ENCODE measurements around the gene CDIP1.
A peak's percentile ranks its signal among the peaks of the same experiment; 100 is the strongest.
"Not testable (repeated sequence)": the region's sequence is repeated elsewhere in the genome, so short reads cannot be mapped to it uniquely, and the experiment has no call there.

Gene CDIP1
- total RNA-seq = 10.2 to 21.8 (median 16.5) reads per million in 17 experiments

GRCh38 chr16:4538350-4539235 lies at the start of gene CDIP1:
Gene CDIP1, minus strand, starts transcription at chr16:4538773. Its CDS starts 24,643 bp downstream, at chr16:4514130.
- peak; percentile 98 to 99 (median 99) for DNase-seq

GRCh38 chr16:4586291-4586690 lies 47.7 kb upstream of the CDIP1 start:
- DNase-seq = no peak

GRCh38 chr16:4583906-4584305 lies 45.3 kb upstream of the CDIP1 start:
- peak; percentile 24 to 56 (median 38) for DNase-seq

GRCh38 chr16:4580250-4580649 lies 41.7 kb upstream of the CDIP1 start:
- DNase-seq = no peak

- no peak for DNase-seq
Measured at GRCh38 chr16:4578961-4579530, 40.5 kb upstream of the CDIP1 start.

- no peak for DNase-seq
Measured at GRCh38 chr16:4576008-4576407, 37.4 kb upstream of the CDIP1 start.

- DNase-seq = peak in 1 of 4 experiments; percentile 15
Measured at GRCh38 chr16:4574919-4575705, 36.5 kb upstream of the CDIP1 start.

GRCh38 chr16:4573926-4574325 lies 35.4 kb upstream of the CDIP1 start:
- DNase-seq = not testable (repeated sequence)

GRCh38 chr16:4572715-4573114 lies 34.1 kb upstream of the CDIP1 start:
- peak; percentile 42 to 70 (median 49) for DNase-seq

GRCh38 chr16:4570688-4571321 lies 32.2 kb upstream of the CDIP1 start:
- DNase-seq = peak in 3 of 4 experiments; percentile 17 to 25 (median 19)

- no peak for DNase-seq
Measured at GRCh38 chr16:4570086-4570485, 31.5 kb upstream of the CDIP1 start.

GRCh38 chr16:4566144-4566543 lies 27.6 kb upstream of the CDIP1 start:
- DNase-seq = no peak

GRCh38 chr16:4564661-4565267 lies 26.2 kb upstream of the CDIP1 start:
- DNase-seq = no peak

GRCh38 chr16:4561596-4561995 lies 23.0 kb upstream of the CDIP1 start:
- no peak for DNase-seq

GRCh38 chr16:4557973-4558372 lies 19.4 kb upstream of the CDIP1 start:
- no peak for DNase-seq

GRCh38 chr16:4556580-4556979 lies 18.0 kb upstream of the CDIP1 start:
- DNase-seq = no peak

- DNase-seq = no peak
Measured at GRCh38 chr16:4556112-4556511, 17.5 kb upstream of the CDIP1 start, which contains the start of gene C16orf96. Gene C16orf96, plus strand, starts transcription at chr16:4556340. Its CDS starts 150 bp downstream, at chr16:4556490.

GRCh38 chr16:4552541-4552940 lies 14.0 kb upstream of the CDIP1 start:
- DNase-seq = no peak

- no peak for DNase-seq
Measured at GRCh38 chr16:4550591-4550990, 12.0 kb upstream of the CDIP1 start.

- DNase-seq = no peak
Measured at GRCh38 chr16:4548124-4548523, 9.6 kb upstream of the CDIP1 start.

- no peak for DNase-seq
Measured at GRCh38 chr16:4544473-4544872, 5.9 kb upstream of the CDIP1 start.

GRCh38 chr16:4539716-4540284 lies 1.2 kb upstream of the CDIP1 start:
- DNase-seq = no peak

Data from suppressor macrophage (primary cell).